ENCODE data around the gene HBQ1.
"Not testable (repeated sequence)": the region's sequence is repeated elsewhere in the genome, so short reads cannot be mapped to it uniquely, and the experiment has no call there.

HBQ1 gene

DNA sequence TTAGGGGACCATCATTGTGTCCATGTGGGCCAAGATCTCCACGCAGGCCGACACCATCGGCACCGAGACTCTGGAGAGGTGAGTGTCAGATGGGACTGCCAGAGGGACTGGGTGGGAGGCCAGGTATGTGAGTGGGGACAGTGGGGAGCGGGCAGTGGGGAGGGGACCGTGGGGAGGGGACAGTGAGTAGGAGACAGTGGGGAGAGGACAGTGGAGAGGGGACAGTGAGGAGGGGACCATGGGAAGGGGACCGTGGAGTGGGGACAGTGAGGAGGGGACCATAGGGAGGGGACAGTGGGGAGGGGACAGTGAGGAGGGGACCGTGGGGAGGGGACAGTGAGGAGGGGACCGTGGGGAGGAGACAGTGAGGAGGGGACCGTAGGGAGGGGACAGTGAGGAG, 17.1 kb upstream of the HBQ1 start:
- H3K27ac ChIP-seq (ENCODE audit: low read length); H3K4me3 ChIP-seq (ENCODE audit: low read length); H3K9ac ChIP-seq (ENCODE audit: low read length); H3K36me3 ChIP-seq (ENCODE audit: control insufficient read depth, low read depth, low read length); H3K9me3 ChIP-seq (ENCODE audit: control insufficient read depth, low read depth, low read length): not testable (repeated sequence)
- peaks cover 66% of the 10 kb centered on the region for H3K27me3 ChIP-seq (ENCODE audit: control insufficient read depth, insufficient read depth, low read length)
- H3K4me1 ChIP-seq (ENCODE audit: control insufficient read depth, low read depth, low read length) = peaks cover 11% of the 10 kb centered on the region

DNA sequence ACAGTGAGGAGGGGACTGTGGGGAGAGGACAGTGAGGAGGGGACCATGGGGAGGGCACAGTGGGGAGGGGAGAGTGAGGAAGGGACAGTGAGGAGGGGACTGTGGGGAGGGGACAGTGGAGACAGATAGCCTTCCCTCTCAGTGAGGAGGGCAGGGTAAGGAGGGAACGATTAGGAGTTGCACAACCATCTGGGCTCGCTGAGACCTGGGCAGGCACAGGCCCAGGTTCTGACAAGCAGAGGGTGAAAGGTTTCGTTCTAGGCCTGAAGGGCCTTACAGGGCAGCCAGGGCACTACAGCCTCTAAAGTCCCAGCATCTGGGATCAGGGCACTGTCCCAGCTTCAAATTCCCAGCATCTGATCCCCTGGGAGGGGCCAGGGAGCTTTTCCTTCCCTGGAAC, 16.6 kb upstream of the HBQ1 start:
- H3K27me3 ChIP-seq (ENCODE audit: control insufficient read depth, insufficient read depth, low read length) = peaks cover 68% of the 10 kb centered on the region
- H3K27ac ChIP-seq (ENCODE audit: low read length); H3K4me3 ChIP-seq (ENCODE audit: low read length); H3K9ac ChIP-seq (ENCODE audit: low read length); H3K9me3 ChIP-seq (ENCODE audit: control insufficient read depth, low read depth, low read length); H3K36me3 ChIP-seq (ENCODE audit: control insufficient read depth, low read depth, low read length): not testable (repeated sequence)
- H3K4me1 ChIP-seq (ENCODE audit: control insufficient read depth, low read depth, low read length) = peaks cover 11% of the 10 kb centered on the region

DNA sequence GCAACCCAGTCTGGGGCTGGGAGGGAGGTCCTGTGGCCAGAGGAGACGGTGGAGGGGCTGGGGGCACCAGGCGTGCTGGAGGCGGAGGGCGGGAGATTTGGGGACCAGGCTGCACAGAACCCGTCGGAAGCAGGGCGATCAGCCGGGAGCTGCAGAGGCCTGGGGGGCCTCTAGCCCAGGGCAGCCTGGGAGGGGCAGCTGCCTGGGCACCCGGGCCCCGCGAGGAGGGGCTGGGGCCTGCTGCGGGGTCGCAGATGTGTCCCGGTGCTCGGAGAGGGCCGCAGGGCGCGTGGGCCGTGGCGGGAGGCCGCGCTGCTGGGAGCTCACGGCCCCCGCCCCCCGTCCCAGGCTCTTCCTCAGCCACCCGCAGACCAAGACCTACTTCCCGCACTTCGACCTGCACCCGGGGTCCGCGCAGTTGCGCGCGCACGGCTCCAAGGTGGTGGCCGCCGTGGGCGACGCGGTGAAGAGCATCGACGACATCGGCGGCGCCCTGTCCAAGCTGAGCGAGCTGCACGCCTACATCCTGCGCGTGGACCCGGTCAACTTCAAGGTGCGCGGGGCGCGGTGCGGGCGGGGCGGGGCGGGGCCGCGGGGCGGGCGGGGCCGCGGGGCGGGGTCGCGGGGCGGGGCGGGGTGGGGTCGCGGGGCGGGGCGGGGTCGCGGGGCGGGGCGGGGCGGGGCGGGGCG, 16.0 kb upstream of the HBQ1 start:
- H3K9ac ChIP-seq (ENCODE audit: low read length); H3K27ac ChIP-seq (ENCODE audit: low read length); H3K4me3 ChIP-seq (ENCODE audit: low read length); H3K9me3 ChIP-seq (ENCODE audit: control insufficient read depth, low read depth, low read length); H3K36me3 ChIP-seq (ENCODE audit: control insufficient read depth, low read depth, low read length): not testable (repeated sequence)
- peaks cover 11% of the 10 kb centered on the region for H3K4me1 ChIP-seq (ENCODE audit: control insufficient read depth, low read depth, low read length)
- peaks cover 70% of the 10 kb centered on the region for H3K27me3 ChIP-seq (ENCODE audit: control insufficient read depth, insufficient read depth, low read length)

DNA sequence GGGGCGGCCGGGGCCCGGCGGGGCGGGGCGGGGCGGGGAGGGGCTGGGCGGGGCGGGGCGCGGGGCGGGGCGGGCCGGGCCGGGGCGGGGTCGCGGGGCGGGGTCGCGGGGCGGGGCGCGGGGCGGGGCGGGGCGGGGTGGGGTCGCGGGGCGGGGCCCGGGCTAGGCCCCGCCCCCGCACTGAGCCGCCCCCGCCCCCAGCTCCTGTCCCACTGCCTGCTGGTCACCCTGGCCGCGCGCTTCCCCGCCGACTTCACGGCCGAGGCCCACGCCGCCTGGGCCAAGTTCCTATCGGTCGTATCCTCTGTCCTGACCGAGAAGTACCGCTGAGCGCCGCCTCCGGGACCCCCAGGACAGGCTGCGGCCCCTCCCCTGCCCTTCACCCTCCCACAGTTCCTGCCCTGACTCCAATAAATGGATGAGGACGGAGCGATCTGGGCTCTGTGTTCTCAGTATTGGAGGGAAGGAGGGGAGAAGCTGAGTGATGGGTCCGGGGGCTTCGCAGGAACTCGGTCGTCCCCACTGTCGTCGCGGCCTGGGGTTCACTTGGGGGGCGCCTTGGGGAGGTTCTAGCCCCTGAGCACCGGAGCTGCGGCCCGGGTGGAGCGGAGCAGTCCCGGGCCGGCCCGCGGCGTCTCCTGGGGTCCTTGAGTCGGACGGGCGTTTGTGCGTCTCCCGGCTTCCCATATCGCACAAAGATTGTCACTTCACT, 15.3 kb upstream of the HBQ1 start:
- H3K4me1 ChIP-seq (ENCODE audit: control insufficient read depth, low read depth, low read length) = peaks cover 11% of the 10 kb centered on the region
- peaks cover 72% of the 10 kb centered on the region for H3K27me3 ChIP-seq (ENCODE audit: control insufficient read depth, insufficient read depth, low read length)
- H3K36me3 ChIP-seq (ENCODE audit: control insufficient read depth, low read depth, low read length) = no peaks in the 10 kb centered on the region
- H3K9me3 ChIP-seq (ENCODE audit: control insufficient read depth, low read depth, low read length) = no peaks in the 10 kb centered on the region
- peak overlapping the region; percentile 51 for H3K4me3 ChIP-seq (ENCODE audit: low read length)
- H3K27ac ChIP-seq (ENCODE audit: low read length) = no peak overlapping the region
- H3K9ac ChIP-seq (ENCODE audit: low read length) = no peak overlapping the region

DNA sequence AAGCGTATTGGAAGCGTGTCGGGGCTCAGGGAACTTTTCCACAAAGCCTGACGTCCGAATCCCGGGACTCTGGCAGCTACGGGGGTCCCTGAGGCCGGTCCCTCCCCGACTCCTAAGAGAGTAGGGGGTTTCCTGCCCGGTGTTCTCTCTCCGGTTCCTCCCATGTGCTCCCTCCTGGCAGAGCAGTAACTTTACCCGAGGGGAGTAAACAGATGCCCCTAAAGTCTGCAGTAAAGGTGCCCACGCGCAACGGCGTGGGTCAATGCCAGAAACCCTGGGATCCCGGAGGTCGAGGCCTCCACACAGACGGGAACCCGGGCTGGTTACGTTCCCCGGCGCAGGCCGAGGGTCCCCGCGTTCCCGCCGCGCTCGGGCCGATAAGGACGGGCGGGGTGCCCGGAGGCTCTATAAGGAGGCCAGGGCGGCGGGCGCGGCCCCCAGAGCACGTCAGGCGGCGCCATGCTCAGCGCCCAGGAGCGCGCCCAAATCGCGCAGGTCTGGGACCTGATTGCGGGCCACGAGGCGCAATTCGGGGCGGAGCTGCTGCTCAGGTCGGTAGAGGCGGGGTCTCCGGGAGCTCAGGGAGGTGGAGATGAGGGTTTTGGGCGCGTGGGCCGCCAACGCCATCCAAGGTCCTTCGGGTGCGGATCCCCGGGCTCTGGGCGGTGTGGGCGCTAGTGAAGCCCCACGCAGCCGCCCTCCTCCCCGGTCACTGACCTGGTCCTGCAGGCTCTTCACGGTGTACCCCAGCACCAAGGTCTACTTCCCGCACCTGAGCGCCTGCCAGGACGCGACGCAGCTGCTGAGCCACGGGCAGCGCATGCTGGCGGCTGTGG, 14.5 kb upstream of the HBQ1 start, which contains the start of gene HBM:
HBM (plus strand) TSS at position 440 of the 836 bp plus-strand sequence; CDS start at position 460, 20 bp downstream.
- Histone ChIP-seq H3K9ac (ENCODE audit: low read length) (no peak within 1 kb of the TSS), H3K36me3 (ENCODE audit: control insufficient read depth, low read depth, low read length) (no peaks in the 10 kb centered on the region), H3K4me3 (ENCODE audit: low read length) (peak within 1 kb of the TSS; percentile 51), H3K4me1 (ENCODE audit: control insufficient read depth, low read depth, low read length) (peaks cover 11% of the 10 kb centered on the region), H3K27ac (ENCODE audit: low read length) (no peak within 1 kb of the TSS), H3K9me3 (ENCODE audit: control insufficient read depth, low read depth, low read length) (no peaks in the 10 kb centered on the region), H3K27me3 (ENCODE audit: control insufficient read depth, insufficient read depth, low read length) (peaks cover 80% of the 10 kb centered on the region)

DNA sequence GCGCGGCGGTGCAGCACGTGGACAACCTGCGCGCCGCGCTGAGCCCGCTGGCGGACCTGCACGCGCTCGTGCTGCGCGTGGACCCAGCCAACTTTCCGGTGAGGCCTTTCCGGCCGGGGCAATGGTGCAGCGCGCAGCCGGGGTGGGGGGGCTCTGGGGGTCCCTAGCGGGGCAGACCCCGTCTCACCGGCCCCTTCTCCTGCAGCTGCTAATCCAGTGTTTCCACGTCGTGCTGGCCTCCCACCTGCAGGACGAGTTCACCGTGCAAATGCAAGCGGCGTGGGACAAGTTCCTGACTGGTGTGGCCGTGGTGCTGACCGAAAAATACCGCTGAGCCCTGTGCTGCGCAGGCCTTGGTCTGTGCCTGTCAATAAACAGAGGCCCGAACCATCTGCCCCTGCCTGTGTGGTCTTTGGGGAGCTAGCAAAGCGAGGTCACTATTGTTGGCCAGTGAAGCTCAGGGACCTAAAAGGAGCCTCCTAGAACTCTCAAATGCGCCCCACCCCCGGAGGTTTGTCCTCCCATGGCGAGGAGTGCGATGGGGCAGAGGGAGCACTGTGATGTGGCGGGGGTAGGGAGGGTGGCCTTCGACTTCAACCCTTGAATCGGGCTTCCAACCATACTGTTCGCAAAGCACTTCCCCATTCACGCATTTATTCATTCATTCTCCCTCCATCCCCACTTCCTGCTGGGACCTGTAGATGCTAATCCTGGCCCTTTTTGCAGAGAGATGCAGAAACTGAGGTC, 13.7 kb upstream of the HBQ1 start:
- Histone ChIP-seq H3K4me3 (ENCODE audit: low read length) (no peak overlapping the region), H3K9me3 (ENCODE audit: control insufficient read depth, low read depth, low read length) (no peaks in the 10 kb centered on the region), H3K27ac (ENCODE audit: low read length) (no peak overlapping the region), H3K9ac (ENCODE audit: low read length) (no peak overlapping the region), H3K4me1 (ENCODE audit: control insufficient read depth, low read depth, low read length) (peaks cover 11% of the 10 kb centered on the region), H3K27me3 (ENCODE audit: control insufficient read depth, insufficient read depth, low read length) (peaks cover 87% of the 10 kb centered on the region), H3K36me3 (ENCODE audit: control insufficient read depth, low read depth, low read length) (no peaks in the 10 kb centered on the region)

DNA sequence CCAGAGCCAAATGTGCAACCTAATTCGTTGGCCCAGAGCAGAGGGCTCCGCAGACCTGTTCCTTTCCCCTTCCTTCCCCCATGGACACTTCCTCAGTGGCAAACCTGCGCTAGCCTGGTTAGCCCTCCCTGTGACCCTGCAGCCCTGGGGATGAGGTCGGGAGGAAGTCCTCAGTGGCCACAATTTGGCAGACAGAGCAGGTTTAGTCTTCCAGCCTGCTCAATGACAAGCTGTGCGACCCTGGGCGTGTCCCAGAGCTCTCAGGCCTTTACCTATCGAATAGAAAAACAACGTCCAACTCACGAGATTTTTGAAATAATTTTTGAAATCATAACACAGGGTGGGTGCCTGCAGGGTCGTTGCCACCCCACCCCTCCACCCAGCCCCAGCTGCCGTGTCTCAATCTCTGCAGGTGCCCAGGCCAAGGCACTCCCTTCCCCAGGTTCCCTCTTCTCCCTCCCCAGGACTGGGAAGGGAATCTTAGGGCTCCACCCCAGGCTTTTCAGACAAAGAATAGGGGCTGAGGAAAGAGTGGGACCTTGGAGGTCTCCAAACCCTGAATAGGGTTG, 13.1 kb upstream of the HBQ1 start:
- Histone ChIP-seq H3K27ac (ENCODE audit: low read length) (no peak overlapping the region), H3K9ac (ENCODE audit: low read length) (no peak overlapping the region), H3K4me3 (ENCODE audit: low read length) (no peak overlapping the region), H3K9me3 (ENCODE audit: control insufficient read depth, low read depth, low read length) (no peaks in the 10 kb centered on the region), H3K27me3 (ENCODE audit: control insufficient read depth, insufficient read depth, low read length) (peaks cover 89% of the 10 kb centered on the region), H3K4me1 (ENCODE audit: control insufficient read depth, low read depth, low read length) (peaks cover 11% of the 10 kb centered on the region), H3K36me3 (ENCODE audit: control insufficient read depth, low read depth, low read length) (no peaks in the 10 kb centered on the region)

DNA sequence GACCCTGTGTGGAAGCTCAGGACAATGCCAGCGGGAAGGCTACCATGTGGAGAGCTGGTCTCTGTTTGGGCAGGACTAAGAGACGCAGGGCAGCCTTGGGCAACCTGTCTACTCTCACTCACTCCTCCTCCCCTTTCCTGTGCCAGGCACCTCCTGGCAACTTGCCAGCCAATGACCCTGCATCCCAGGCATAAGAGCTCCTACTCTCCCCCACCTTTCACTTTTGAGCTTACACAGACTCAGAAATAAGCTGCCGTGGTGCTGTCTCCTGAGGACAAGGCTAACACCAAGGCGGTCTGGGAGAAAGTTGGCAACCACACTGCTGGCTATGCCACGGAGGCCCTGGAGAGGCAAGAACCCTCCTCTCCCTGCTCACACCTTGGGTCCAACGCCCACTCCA, 11.8 kb upstream of the HBQ1 start:
- Histone ChIP-seq H3K27ac (ENCODE audit: low read length) (no peak overlapping the region), H3K4me1 (ENCODE audit: control insufficient read depth, low read depth, low read length) (peaks cover 11% of the 10 kb centered on the region), H3K9me3 (ENCODE audit: control insufficient read depth, low read depth, low read length) (no peaks in the 10 kb centered on the region), H3K36me3 (ENCODE audit: control insufficient read depth, low read depth, low read length) (no peaks in the 10 kb centered on the region), H3K27me3 (ENCODE audit: control insufficient read depth, insufficient read depth, low read length) (peaks cover 83% of the 10 kb centered on the region), H3K4me3 (ENCODE audit: low read length) (no peak overlapping the region), H3K9ac (ENCODE audit: low read length) (no peak overlapping the region)

DNA sequence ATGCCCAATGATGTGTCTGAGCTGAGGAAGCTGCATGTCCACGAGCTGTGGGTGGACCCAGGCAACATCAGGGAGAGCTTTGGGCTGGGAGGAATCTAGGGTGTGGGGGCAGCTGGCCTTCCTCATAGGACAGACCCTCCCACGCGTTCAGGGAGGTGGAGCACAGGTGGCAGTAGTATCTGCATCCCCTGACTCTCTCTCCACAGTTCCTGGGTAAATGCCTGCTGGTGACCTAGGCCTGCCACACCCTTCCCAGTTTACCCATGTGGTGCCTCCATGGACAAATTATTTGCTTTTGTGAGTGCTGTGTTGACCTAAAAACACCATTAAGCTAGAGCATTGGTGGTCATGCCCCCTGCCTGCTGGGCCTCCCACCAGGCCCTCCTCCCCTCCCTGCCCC, 11.2 kb upstream of the HBQ1 start:
- Histone ChIP-seq H3K9ac (ENCODE audit: low read length) (no peak overlapping the region), H3K9me3 (ENCODE audit: control insufficient read depth, low read depth, low read length) (no peaks in the 10 kb centered on the region), H3K27ac (ENCODE audit: low read length) (no peak overlapping the region), H3K36me3 (ENCODE audit: control insufficient read depth, low read depth, low read length) (no peaks in the 10 kb centered on the region), H3K4me3 (ENCODE audit: low read length) (no peak overlapping the region), H3K4me1 (ENCODE audit: control insufficient read depth, low read depth, low read length) (peaks cover 11% of the 10 kb centered on the region), H3K27me3 (ENCODE audit: control insufficient read depth, insufficient read depth, low read length) (peaks cover 84% of the 10 kb centered on the region)

DNA sequence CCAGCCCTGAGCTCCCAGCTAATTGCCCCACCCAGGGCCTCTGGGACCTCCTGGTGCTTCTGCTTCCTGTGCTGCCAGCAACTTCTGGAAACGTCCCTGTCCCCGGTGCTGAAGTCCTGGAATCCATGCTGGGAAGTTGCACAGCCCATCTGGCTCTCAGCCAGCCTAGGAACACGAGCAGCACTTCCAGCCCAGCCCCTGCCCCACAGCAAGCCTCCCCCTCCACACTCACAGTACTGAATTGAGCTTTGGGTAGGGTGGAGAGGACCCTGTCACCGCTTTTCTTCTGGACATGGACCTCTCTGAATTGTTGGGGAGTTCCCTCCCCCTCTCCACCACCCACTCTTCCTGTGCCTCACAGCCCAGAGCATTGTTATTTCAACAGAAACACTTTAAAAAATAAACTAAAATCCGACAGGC, 10.2 kb upstream of the HBQ1 start:
- H3K9me3 ChIP-seq (ENCODE audit: control insufficient read depth, low read depth, low read length); H3K9ac ChIP-seq (ENCODE audit: low read length); H3K4me3 ChIP-seq (ENCODE audit: low read length); H3K27ac ChIP-seq (ENCODE audit: low read length); H3K36me3 ChIP-seq (ENCODE audit: control insufficient read depth, low read depth, low read length): not testable (repeated sequence)
- Histone ChIP-seq H3K4me1 (ENCODE audit: control insufficient read depth, low read depth, low read length) (peaks cover 11% of the 10 kb centered on the region), H3K27me3 (ENCODE audit: control insufficient read depth, insufficient read depth, low read length) (peaks cover 92% of the 10 kb centered on the region)

DNA sequence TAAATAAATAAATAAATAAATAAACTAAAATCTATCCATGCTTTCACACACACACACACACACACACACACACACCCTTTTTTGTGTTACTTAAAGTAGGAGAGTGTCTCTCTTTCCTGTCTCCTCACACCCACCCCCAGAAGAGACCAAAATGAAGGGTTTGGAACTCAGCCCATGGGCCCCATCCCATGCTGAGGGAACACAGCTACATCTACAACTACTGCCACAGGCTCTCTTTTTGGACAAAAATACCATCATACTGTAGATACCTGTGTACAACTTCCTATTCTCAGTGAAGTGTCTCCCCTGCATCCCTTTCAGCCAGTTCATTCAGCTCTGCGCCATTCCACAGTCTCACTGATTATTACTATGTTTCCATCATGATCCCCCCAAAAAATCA, 9.5 kb upstream of the HBQ1 start:
- Histone ChIP-seq H3K27me3 (ENCODE audit: control insufficient read depth, insufficient read depth, low read length) (peaks cover 92% of the 10 kb centered on the region), H3K36me3 (ENCODE audit: control insufficient read depth, low read depth, low read length) (no peaks in the 10 kb centered on the region), H3K4me3 (ENCODE audit: low read length) (no peak overlapping the region), H3K27ac (ENCODE audit: low read length) (no peak overlapping the region), H3K4me1 (ENCODE audit: control insufficient read depth, low read depth, low read length) (peaks cover 8% of the 10 kb centered on the region), H3K9me3 (ENCODE audit: control insufficient read depth, low read depth, low read length) (no peaks in the 10 kb centered on the region), H3K9ac (ENCODE audit: low read length) (no peak overlapping the region)

Measured in iPS-18a (cell line).